ENCODE results near the gene PLEKHD1. TPM values are rescaled to one million over a fixed set of nuclear protein-coding genes. Genes with fewer than 3 reads are reported as not detected.

The PLEKHD1 gene
- total RNA-seq, 1 donor from 2014 or later: 0.05 TPM

GRCh38 chr14:69560826-69561225 lies 76.3 kb downstream of the PLEKHD1 start:
- Mint-ChIP-seq H3K9me3 (ENCODE audit: unreplicated experiment) (no peaks in the 10 kb centered on the region), H3K4me3 (ENCODE audit: unreplicated experiment) (no peak overlapping the region), H3K36me3 (ENCODE audit: low read depth, unreplicated experiment) (no peaks in the 10 kb centered on the region), H3K27ac (ENCODE audit: unreplicated experiment) (no peak overlapping the region), H3K4me1 (ENCODE audit: low read depth, unreplicated experiment) (no peaks in the 10 kb centered on the region), H3K27me3 (ENCODE audit: low read depth, unreplicated experiment) (peaks cover 66% of the 10 kb centered on the region)
- Histone ChIP-seq H3K4me1 (ENCODE audit: insufficient read depth, low read length) (no peaks in the 10 kb centered on the region), H3K4me2 (ENCODE audit: low read length) (no peak overlapping the region), H2AFZ (ENCODE audit: low read depth, low read length) (no peak overlapping the region), H3K27ac (ENCODE audit: low read depth, low read length) (no peak overlapping the region), H3K9ac (ENCODE audit: low read length) (no peak overlapping the region), H3K79me2 (ENCODE audit: insufficient read depth, low read length) (no peaks in the 10 kb centered on the region), H3K4me3 (ENCODE audit: insufficient read depth, low read depth, low read length) (no peak overlapping the region), H3K27me3 (ENCODE audit: insufficient read depth, low read length) (peaks cover 60% of the 10 kb centered on the region), H3K36me3 (ENCODE audit: insufficient read depth, low read length) (no peaks in the 10 kb centered on the region), H4K20me1 (ENCODE audit: insufficient read depth, low read length) (no peaks in the 10 kb centered on the region), H3K9me3 (ENCODE audit: insufficient read depth, low read depth, low read length) (no peaks in the 10 kb centered on the region)
- no peak for FAIRE-seq
- DNase-seq (ENCODE audit: low read depth): no peak
- TF ChIP-seq EZH2 (IDR thresholded peaks at IDR 0.05; ENCODE audit: insufficient read depth, low read length) (no peak), CTCF (IDR thresholded peaks at IDR 0.05; ENCODE audit: insufficient read depth, low read depth, low read length) (no peak)

GRCh38 chr14:69561893-69562292 lies 77.4 kb downstream of the PLEKHD1 start:
- no peaks in the 10 kb centered on the region for H3K9me3 Mint-ChIP-seq (ENCODE audit: unreplicated experiment)
- H3K36me3 Mint-ChIP-seq (ENCODE audit: low read depth, unreplicated experiment): no peaks in the 10 kb centered on the region
- no peak overlapping the region for H3K9ac ChIP-seq (ENCODE audit: low read length)
- no peaks in the 10 kb centered on the region for H4K20me1 ChIP-seq (ENCODE audit: insufficient read depth, low read length)
- no peak for TF ChIP-seq CTCF (IDR thresholded peaks at IDR 0.05; ENCODE audit: insufficient read depth, low read depth, low read length)
- H3K36me3 ChIP-seq (ENCODE audit: insufficient read depth, low read length): no peaks in the 10 kb centered on the region
- peaks cover 63% of the 10 kb centered on the region for H3K27me3 ChIP-seq (ENCODE audit: insufficient read depth, low read length)
- H3K79me2 ChIP-seq (ENCODE audit: insufficient read depth, low read length): no peaks in the 10 kb centered on the region
- FAIRE-seq (no peak), DNase-seq (ENCODE audit: low read depth) (no peak)
- H3K27ac ChIP-seq (ENCODE audit: low read depth, low read length): no peak overlapping the region
- no peak overlapping the region for H3K4me3 ChIP-seq (ENCODE audit: insufficient read depth, low read depth, low read length)
- H2AFZ ChIP-seq (ENCODE audit: low read depth, low read length): no peak overlapping the region
- no peaks in the 10 kb centered on the region for H3K9me3 ChIP-seq (ENCODE audit: insufficient read depth, low read depth, low read length)
- peaks cover 71% of the 10 kb centered on the region for H3K27me3 Mint-ChIP-seq (ENCODE audit: low read depth, unreplicated experiment)
- H3K4me1 Mint-ChIP-seq (ENCODE audit: low read depth, unreplicated experiment): no peaks in the 10 kb centered on the region
- no peak overlapping the region for H3K27ac Mint-ChIP-seq (ENCODE audit: unreplicated experiment)
- H3K4me1 ChIP-seq (ENCODE audit: insufficient read depth, low read length): no peaks in the 10 kb centered on the region
- no peak overlapping the region for H3K4me2 ChIP-seq (ENCODE audit: low read length)
- no peak overlapping the region for H3K4me3 Mint-ChIP-seq (ENCODE audit: unreplicated experiment)

- no peak for FAIRE-seq
- no peak overlapping the region for H3K4me3 ChIP-seq (ENCODE audit: insufficient read depth, low read depth, low read length)
- DNase-seq (ENCODE audit: low read depth): no peak
- no peaks in the 10 kb centered on the region for H3K9me3 ChIP-seq (ENCODE audit: insufficient read depth, low read depth, low read length)
- Mint-ChIP-seq H3K36me3 (ENCODE audit: low read depth, unreplicated experiment) (peaks cover 2% of the 10 kb centered on the region), H3K27ac (ENCODE audit: unreplicated experiment) (no peak overlapping the region), H3K4me3 (ENCODE audit: unreplicated experiment) (no peak overlapping the region), H3K4me1 (ENCODE audit: low read depth, unreplicated experiment) (no peaks in the 10 kb centered on the region), H3K27me3 (ENCODE audit: low read depth, unreplicated experiment) (peaks cover 80% of the 10 kb centered on the region), H3K9me3 (ENCODE audit: unreplicated experiment) (peaks cover 2% of the 10 kb centered on the region)
- H2AFZ ChIP-seq (ENCODE audit: low read depth, low read length): no peak overlapping the region
- no peak for TF ChIP-seq EZH2 (IDR thresholded peaks at IDR 0.05; ENCODE audit: insufficient read depth, low read length)
- peaks cover 72% of the 10 kb centered on the region for H3K27me3 ChIP-seq (ENCODE audit: insufficient read depth, low read length)
- H4K20me1 ChIP-seq (ENCODE audit: insufficient read depth, low read length): no peaks in the 10 kb centered on the region
- H3K27ac ChIP-seq (ENCODE audit: low read depth, low read length): no peak overlapping the region
- no peak overlapping the region for H3K4me2 ChIP-seq (ENCODE audit: low read length)
- no peaks in the 10 kb centered on the region for H3K36me3 ChIP-seq (ENCODE audit: insufficient read depth, low read length)
- no peak overlapping the region for H3K9ac ChIP-seq (ENCODE audit: low read length)
- no peaks in the 10 kb centered on the region for H3K79me2 ChIP-seq (ENCODE audit: insufficient read depth, low read length)
- no peaks in the 10 kb centered on the region for H3K4me1 ChIP-seq (ENCODE audit: insufficient read depth, low read length)
Observed at GRCh38 chr14:69567563-69567962, 83.0 kb downstream of the PLEKHD1 start.
